SK-N-SH (cell line): ENCODE measurements around the gene PPP3R2. TPM values are rescaled to one million over a fixed set of nuclear protein-coding genes. Genes with fewer than 3 reads are reported as not detected.

Experiments used
- CTCF ChIA-PET: fragments of 300-600, 350-600 bp; formaldehyde crosslinking; extraction: SDS; loops from one replicate; lab custom pipeline; 2021; lab: Yijun Ruan, JAX
- POLR2A ChIA-PET: fragments of 350-600 bp; sonication (Branson Sonifier 250); formaldehyde crosslinking; extraction: SDS; loops from one replicate; lab custom pipeline; 2020; ENCODE audit warnings: antibody characterized with exemption, inconsistent platforms; lab: Yijun Ruan, JAX
- DNase-seq: peaks from one replicate; pipeline ENCODE4 v3.0.0; 2012
- H2AFZ ChIP-seq: fragments of 200-600 bp; sonication (generic); 2 replicates; pipeline ENCODE4 v1.8.1; 2016; ENCODE audit warnings: antibody characterized with exemption, mild to moderate bottlenecking, low read depth
- H3F3A ChIP-seq: fragments of 200-600 bp; sonication (generic); replicated peaks from 2 replicates; pipeline ENCODE3; 2016; ENCODE audit warnings: antibody characterized with exemption, mild to moderate bottlenecking; ENCODE audit not compliant: insufficient read depth
- H3K27ac ChIP-seq, 2 experiments: fragments of 200-500 bp in 1 of 2; fragments of 200-600 bp in 1 of 2; sonication (Bioruptor generic) in 1 of 2; sonication (generic), shearing (Covaris generic) in 1 of 2; 2 replicates each; pipeline versions ENCODE4 v1.5.1 to v1.6.1; 2014 to 2016; ENCODE audit warnings: low read depth in 2 of 2, inconsistent platforms in 1 of 2, low read length in 1 of 2, mild to moderate bottlenecking in 1 of 2, mixed read lengths in 1 of 2
- H3K27me3 ChIP-seq: fragments of 200-600 bp; sonication (generic), shearing (Covaris generic); 2 replicates; pipeline ENCODE4 v1.6.1; 2016; ENCODE audit warnings: mixed run types; ENCODE audit not compliant: insufficient read depth
- H3K36me3 ChIP-seq, 2 experiments: fragments of 200-500 bp in 1 of 2; fragments of 200-600 bp in 1 of 2; sonication (Bioruptor generic) in 1 of 2; sonication (generic) in 1 of 2; replicated peaks in 1 of 2; 2 replicates each; pipeline versions ENCODE3 to v1.5.1; 2014 to 2016; ENCODE audit warnings: low read length in 1 of 2, mild to moderate bottlenecking in 1 of 2; ENCODE audit not compliant: insufficient read depth in 2 of 2, control insufficient read depth in 1 of 2
- H3K4me1 ChIP-seq, 2 experiments: fragments of 200-500 bp in 1 of 2; fragments of 200-600 bp in 1 of 2; sonication (Bioruptor generic) in 1 of 2; sonication (generic), shearing (Covaris generic) in 1 of 2; 2 replicates each; pipeline versions ENCODE4 v1.5.1 to v1.6.1; 2014 to 2016; ENCODE audit warnings: low read depth in 1 of 2, low read length in 1 of 2, mixed run types in 1 of 2; ENCODE audit not compliant: insufficient read depth in 2 of 2, control insufficient read depth in 1 of 2
- H3K4me2 ChIP-seq: fragments of 200-600 bp; sonication (generic), shearing (Covaris generic); 2 replicates; pipeline ENCODE4 v1.6.1; 2017; ENCODE audit warnings: mixed run types
- H3K4me3 ChIP-seq, 2 experiments: fragments of 200-500 bp in 1 of 2; fragments of 200-600 bp in 1 of 2; sonication (Bioruptor generic) in 1 of 2; sonication (generic), shearing (Covaris generic) in 1 of 2; 2 replicates each; pipeline versions ENCODE4 v1.5.1 to v1.8.1; 2014 to 2016; ENCODE audit warnings: low read depth in 2 of 2, inconsistent platforms in 1 of 2, low read length in 1 of 2, mild to moderate bottlenecking in 1 of 2, mixed read lengths in 1 of 2, moderate library complexity in 1 of 2
- H3K79me2 ChIP-seq: fragments of 200-600 bp; sonication (generic); 2 replicates; pipeline ENCODE4 v1.8.1; 2017; ENCODE audit warnings: mild to moderate bottlenecking; ENCODE audit not compliant: insufficient read depth
- H3K9ac ChIP-seq: fragments of 200-600 bp; sonication (generic); 2 replicates; pipeline ENCODE4 v1.6.1; 2017; ENCODE audit warnings: mixed run types
- H3K9me2 ChIP-seq: fragments of 200-600 bp; sonication (generic); 2 replicates; pipeline ENCODE4 v1.6.1; 2017; ENCODE audit warnings: mixed run types
- H3K9me3 ChIP-seq: fragments of 200-600 bp; sonication (generic); 2 replicates; pipeline ENCODE4 v1.6.1; 2017; ENCODE audit warnings: mixed run types, mild to moderate bottlenecking, moderate library complexity
- H4K20me1 ChIP-seq: fragments of 200-600 bp; sonication (generic); 2 replicates; pipeline ENCODE4 v1.6.1; 2017; ENCODE audit warnings: mild to moderate bottlenecking, mixed run types; ENCODE audit not compliant: insufficient read depth
- ELF1 ChIP-seq: IDR thresholded peaks from 2 replicates; pipeline ENCODE4 v1.4.0; 2012
- EP300 ChIP-seq, 2 experiments: IDR thresholded peaks; 2 replicates each; pipeline versions ENCODE4 v1.4.0 to v1.6.1; 2012; ENCODE audit warnings: borderline replicate concordance in 1 of 2, low read depth in 1 of 2, low read length in 1 of 2
- FOXJ3 ChIP-seq: sonication (generic); formaldehyde crosslinking; IDR thresholded peaks from 2 replicates; pipeline ENCODE4 v1.5.1; 2020; ENCODE audit warnings: mild to moderate bottlenecking, missing genetic modification reagents
- GATA2 ChIP-seq: sonication (generic); formaldehyde crosslinking; IDR thresholded peaks from 2 replicates; pipeline ENCODE4 v1.5.0; 2020; ENCODE audit warnings: mild to moderate bottlenecking, missing genetic modification reagents
- MEF2A ChIP-seq: IDR thresholded peaks from 2 replicates; pipeline ENCODE4 v1.4.0; 2012; ENCODE audit warnings: low read depth, borderline replicate concordance
- MXI1 ChIP-seq: IDR thresholded peaks from 2 replicates; pipeline ENCODE4 v1.6.1; 2012; ENCODE audit warnings: mild to moderate bottlenecking, low read depth, low read length, improper control_type of control experiment
- NFIC ChIP-seq: IDR thresholded peaks from 2 replicates; pipeline ENCODE4 v1.4.0; 2012; ENCODE audit warnings: borderline replicate concordance
- RCOR1 ChIP-seq: fragments of 150-350 bp; IDR thresholded peaks from 2 replicates; pipeline ENCODE4 v1.6.1; 2017; ENCODE audit warnings: antibody characterized with exemption, low read length
- RFX5 ChIP-seq: IDR thresholded peaks from 2 replicates; pipeline ENCODE4 v1.6.1; 2012; ENCODE audit warnings: mild to moderate bottlenecking, improper control_type of control experiment, low read length
- TCF12 ChIP-seq: IDR thresholded peaks from 2 replicates; pipeline ENCODE4 v1.4.0; 2012
- TEAD4 ChIP-seq: IDR thresholded peaks from 2 replicates; pipeline ENCODE4 v1.4.0; 2012; ENCODE audit warnings: mild to moderate bottlenecking, borderline replicate concordance; ENCODE audit not compliant: insufficient read depth
- ZBTB33 ChIP-seq: IDR thresholded peaks from 2 replicates; pipeline ENCODE4 v1.4.0; 2012; ENCODE audit warnings: low read depth, borderline replicate concordance
- WGBS: methylation state at CpG from one replicate; pipeline ENCODE4 v1.1.6; 2017; ENCODE audit warnings: low lambda C conversion rate; 5-methylcytosine and 5-hydroxymethylcytosine counted together
- polyA plus RNA-seq, 3 experiments: library from polyadenylated mRNA; depleted of rRNA; stranded (reverse); fragments of >200 nt; gene quantifications; 2 replicates each; pipeline ENCODE4 v1.2.3, GENCODE V29; 2012
- TF ChIP-seq, protein P1 (sequence below): fragments of 200-600 bp; sonication (generic); IDR thresholded peaks from 2 replicates; pipeline ENCODE4 v1.6.1; 2017; ENCODE audit warnings: antibody characterized with exemption, mild to moderate bottlenecking, moderate library complexity
- TF ChIP-seq, protein P2 (sequence below): IDR thresholded peaks from 2 replicates; pipeline ENCODE4 v1.4.0; 2012; ENCODE audit warnings: low read depth
- TF ChIP-seq, protein P3 (sequence below): IDR thresholded peaks from 2 replicates; pipeline ENCODE4 v1.6.1; 2012; ENCODE audit warnings: mild to moderate bottlenecking, low read depth, low read length, moderate library complexity

PPP3R2 gene
- polyA plus RNA-seq, 1 of the 3 experiments (the other 2 are of a cell fraction): not detected

GRCh38 chr9:101567725-101568350, 26.9 kb downstream of the PPP3R2 start:
- peaks cover 0 to 3% of the 10 kb centered on the region in 2 experiments; a peak in 1 of 4 replicates for H3K4me1 ChIP-seq
- WGBS: 87% methylated on average over 3 of the region's 3 CpGs
- H4K20me1 ChIP-seq: no peaks in the 10 kb centered on the region
- H3K9me3 ChIP-seq: no peaks in the 10 kb centered on the region
- no peak overlapping the region for H3K9ac ChIP-seq
- no peaks in the 10 kb centered on the region for H3K79me2 ChIP-seq
- CTCF ChIA-PET: interaction anchor here (0.7 to 2.1 kb wide), 10 partner anchors 10 to 119 kb away, joined by 3 to 10 read pairs (median 3); no protein-coding TSS in a partner anchor
- H3F3A ChIP-seq: peaks cover 6% of the 10 kb centered on the region
- TF ChIP-seq MEF2A (no peak), MXI1 (no peak), TCF12 (no peak), GATA2 (CRISPR knock-in tag) (no peak), RFX5 (no peak), ELF1 (no peak), FOXJ3 (no peak), ZBTB33 (no peak), EP300 (IDR thresholded peaks at IDR 0.05; ENCODE audit: borderline replicate concordance in 1 of 2, low read depth in 1 of 2, low read length in 1 of 2) (no peak), RCOR1 (no peak), TEAD4 (no peak), NFIC (no peak)
- TF ChIP-seq, protein P1, sequence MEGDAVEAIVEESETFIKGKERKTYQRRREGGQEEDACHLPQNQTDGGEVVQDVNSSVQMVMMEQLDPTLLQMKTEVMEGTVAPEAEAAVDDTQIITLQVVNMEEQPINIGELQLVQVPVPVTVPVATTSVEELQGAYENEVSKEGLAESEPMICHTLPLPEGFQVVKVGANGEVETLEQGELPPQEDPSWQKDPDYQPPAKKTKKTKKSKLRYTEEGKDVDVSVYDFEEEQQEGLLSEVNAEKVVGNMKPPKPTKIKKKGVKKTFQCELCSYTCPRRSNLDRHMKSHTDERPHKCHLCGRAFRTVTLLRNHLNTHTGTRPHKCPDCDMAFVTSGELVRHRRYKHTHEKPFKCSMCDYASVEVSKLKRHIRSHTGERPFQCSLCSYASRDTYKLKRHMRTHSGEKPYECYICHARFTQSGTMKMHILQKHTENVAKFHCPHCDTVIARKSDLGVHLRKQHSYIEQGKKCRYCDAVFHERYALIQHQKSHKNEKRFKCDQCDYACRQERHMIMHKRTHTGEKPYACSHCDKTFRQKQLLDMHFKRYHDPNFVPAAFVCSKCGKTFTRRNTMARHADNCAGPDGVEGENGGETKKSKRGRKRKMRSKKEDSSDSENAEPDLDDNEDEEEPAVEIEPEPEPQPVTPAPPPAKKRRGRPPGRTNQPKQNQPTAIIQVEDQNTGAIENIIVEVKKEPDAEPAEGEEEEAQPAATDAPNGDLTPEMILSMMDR: no peak
- TF ChIP-seq, protein P2, sequence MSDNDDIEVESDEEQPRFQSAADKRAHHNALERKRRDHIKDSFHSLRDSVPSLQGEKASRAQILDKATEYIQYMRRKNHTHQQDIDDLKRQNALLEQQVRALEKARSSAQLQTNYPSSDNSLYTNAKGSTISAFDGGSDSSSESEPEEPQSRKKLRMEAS: no peak
- TF ChIP-seq, protein P3, sequence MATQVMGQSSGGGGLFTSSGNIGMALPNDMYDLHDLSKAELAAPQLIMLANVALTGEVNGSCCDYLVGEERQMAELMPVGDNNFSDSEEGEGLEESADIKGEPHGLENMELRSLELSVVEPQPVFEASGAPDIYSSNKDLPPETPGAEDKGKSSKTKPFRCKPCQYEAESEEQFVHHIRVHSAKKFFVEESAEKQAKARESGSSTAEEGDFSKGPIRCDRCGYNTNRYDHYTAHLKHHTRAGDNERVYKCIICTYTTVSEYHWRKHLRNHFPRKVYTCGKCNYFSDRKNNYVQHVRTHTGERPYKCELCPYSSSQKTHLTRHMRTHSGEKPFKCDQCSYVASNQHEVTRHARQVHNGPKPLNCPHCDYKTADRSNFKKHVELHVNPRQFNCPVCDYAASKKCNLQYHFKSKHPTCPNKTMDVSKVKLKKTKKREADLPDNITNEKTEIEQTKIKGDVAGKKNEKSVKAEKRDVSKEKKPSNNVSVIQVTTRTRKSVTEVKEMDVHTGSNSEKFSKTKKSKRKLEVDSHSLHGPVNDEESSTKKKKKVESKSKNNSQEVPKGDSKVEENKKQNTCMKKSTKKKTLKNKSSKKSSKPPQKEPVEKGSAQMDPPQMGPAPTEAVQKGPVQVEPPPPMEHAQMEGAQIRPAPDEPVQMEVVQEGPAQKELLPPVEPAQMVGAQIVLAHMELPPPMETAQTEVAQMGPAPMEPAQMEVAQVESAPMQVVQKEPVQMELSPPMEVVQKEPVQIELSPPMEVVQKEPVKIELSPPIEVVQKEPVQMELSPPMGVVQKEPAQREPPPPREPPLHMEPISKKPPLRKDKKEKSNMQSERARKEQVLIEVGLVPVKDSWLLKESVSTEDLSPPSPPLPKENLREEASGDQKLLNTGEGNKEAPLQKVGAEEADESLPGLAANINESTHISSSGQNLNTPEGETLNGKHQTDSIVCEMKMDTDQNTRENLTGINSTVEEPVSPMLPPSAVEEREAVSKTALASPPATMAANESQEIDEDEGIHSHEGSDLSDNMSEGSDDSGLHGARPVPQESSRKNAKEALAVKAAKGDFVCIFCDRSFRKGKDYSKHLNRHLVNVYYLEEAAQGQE: no peak
- H3K4me2 ChIP-seq: no peak overlapping the region
- POLR2A ChIA-PET: no interaction called here
- no peak overlapping the region for H3K27ac ChIP-seq
- H3K36me3 ChIP-seq: peaks cover 56 to 58% of the 10 kb centered on the region in 2 experiments
- no peak for DNase-seq
- no peaks in the 10 kb centered on the region for H3K27me3 ChIP-seq
- no peaks in the 10 kb centered on the region for H3K9me2 ChIP-seq
- H3K4me3 ChIP-seq: no peak overlapping the region
- H2AFZ ChIP-seq: no peak overlapping the region
